Mesodermal cell (in vitro differentiated cells): ENCODE data around the gene SIGLEC1.

Experiments
- H3K27ac ChIP-seq: 2 replicates; pipeline ENCODE4 v1.7.0; 2013; ENCODE audit warnings: mild to moderate bottlenecking, low read depth, low read length, moderate library complexity; ENCODE audit not compliant: severe bottlenecking
- H3K36me3 ChIP-seq: 2 replicates; pipeline ENCODE4 v1.7.1; 2013; ENCODE audit warnings: mild to moderate bottlenecking, low read length, moderate library complexity; ENCODE audit not compliant: control insufficient read depth, insufficient read depth
- H3K4me1 ChIP-seq: one replicate; pipeline ENCODE4 v1.7.1; 2013; ENCODE audit warnings: mild to moderate bottlenecking, low read length; ENCODE audit not compliant: insufficient read depth, control insufficient read depth, poor library complexity, severe bottlenecking
- H3K4me3 ChIP-seq: 2 replicates; pipeline ENCODE4 v1.7.0; 2013; ENCODE audit warnings: low read length, control low read depth, mild to moderate bottlenecking; ENCODE audit not compliant: insufficient read depth, poor library complexity, severe bottlenecking; ENCODE audit errors: extremely low read depth
- H3K9me3 ChIP-seq: 2 replicates; pipeline ENCODE4 v1.7.1; 2013; ENCODE audit warnings: mild to moderate bottlenecking, low read length, moderate library complexity; ENCODE audit not compliant: control insufficient read depth
- WGBS, 2 experiments: methylation state at CpG; one replicate each; pipeline ENCODE4 v1.1.5; 2013; ENCODE audit warnings: missing lambda C conversion rate in 2 of 2; ENCODE audit not compliant: insufficient coverage in 2 of 2; 5-methylcytosine and 5-hydroxymethylcytosine counted together

The SIGLEC1 gene

DNA sequence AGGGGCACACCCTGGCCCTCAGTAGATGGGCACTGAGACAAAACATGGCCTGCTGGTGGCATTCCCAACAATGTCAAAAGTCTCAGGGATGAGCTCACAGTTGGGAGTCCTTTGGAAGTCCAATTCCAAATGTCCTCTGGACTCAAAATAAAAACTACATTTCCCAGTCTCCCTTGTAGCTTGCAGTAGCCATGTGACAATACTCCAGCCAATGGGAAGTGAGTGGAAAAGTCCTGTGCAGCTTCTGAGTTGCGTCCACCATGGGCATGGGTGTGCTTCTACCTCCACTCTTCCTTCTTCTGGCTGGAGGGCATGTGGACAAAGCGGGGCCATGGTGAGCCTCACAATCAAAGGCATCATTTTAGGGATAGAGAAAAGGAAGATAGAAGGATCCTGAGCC lies 24.7 kb downstream of the SIGLEC1 start:
- 80% methylated on average over 1 of the region's 2 CpGs; no CpG with 5 or more reads in 1 of the 2 experiments for WGBS, 2 experiments
- no peaks in the 10 kb centered on the region for H3K9me3 ChIP-seq
- no peaks in the 10 kb centered on the region for H3K36me3 ChIP-seq
- H3K27ac ChIP-seq: no peak overlapping the region
- no peak overlapping the region for H3K4me3 ChIP-seq
- H3K4me1 ChIP-seq: peaks cover 7% of the 10 kb centered on the region

DNA sequence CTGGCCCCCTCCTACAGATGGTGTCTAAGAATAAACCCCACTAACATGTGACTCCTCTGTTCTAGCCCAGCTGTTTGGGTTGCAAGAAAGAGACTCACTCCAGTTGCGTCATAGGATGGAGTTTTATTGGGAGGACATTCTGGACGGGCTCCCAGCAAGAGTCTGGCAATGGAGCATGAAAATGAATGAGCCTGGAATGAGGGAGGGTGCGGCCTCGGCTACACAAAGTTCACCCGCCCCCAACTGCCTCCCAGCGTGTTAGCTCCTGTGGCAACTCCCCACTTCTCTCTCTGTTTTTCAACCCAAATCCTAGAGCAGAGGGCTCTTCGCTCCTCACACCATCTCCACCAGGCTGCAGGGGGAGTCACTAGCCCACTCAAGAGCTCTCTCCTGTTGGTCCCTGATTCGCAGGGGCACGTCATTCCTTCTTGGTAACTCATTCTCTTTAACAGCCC lies 25.5 kb downstream of the SIGLEC1 start:
- Histone ChIP-seq H3K36me3 (no peaks in the 10 kb centered on the region), H3K4me3 (no peak overlapping the region), H3K27ac (peak overlapping the region; percentile 16), H3K4me1 (peaks cover 7% of the 10 kb centered on the region), H3K9me3 (no peaks in the 10 kb centered on the region)
- 78 to 82% methylated on average over 8 to 9 of the region's 9 CpGs for WGBS, 2 experiments

DNA sequence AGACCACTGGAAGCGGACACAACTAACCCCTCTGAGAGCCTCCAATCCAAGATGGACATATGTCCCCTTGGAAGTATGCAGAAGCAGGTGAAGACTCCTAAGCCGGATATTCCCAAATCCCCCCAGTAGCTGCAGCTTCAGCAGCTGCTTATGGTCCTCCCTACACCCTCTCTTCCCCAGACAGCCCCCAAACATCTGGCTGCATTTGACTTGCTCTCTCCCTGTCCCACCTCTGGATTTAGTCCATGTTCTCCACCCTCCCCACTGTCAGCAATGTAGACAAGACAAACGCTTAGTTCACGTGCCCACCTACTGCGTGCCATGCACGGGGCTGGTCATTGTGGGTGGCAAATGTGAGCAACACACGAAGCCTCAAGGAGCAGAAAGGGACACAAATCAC lies 26.0 kb downstream of the SIGLEC1 start:
- H3K36me3 ChIP-seq: no peaks in the 10 kb centered on the region
- no peak overlapping the region for H3K27ac ChIP-seq
- 89 to 94% methylated on average over 7 of the region's 7 CpGs for WGBS, 2 experiments
- H3K9me3 ChIP-seq: no peaks in the 10 kb centered on the region
- H3K4me1 ChIP-seq: peaks cover 7% of the 10 kb centered on the region
- no peak overlapping the region for H3K4me3 ChIP-seq

DNA sequence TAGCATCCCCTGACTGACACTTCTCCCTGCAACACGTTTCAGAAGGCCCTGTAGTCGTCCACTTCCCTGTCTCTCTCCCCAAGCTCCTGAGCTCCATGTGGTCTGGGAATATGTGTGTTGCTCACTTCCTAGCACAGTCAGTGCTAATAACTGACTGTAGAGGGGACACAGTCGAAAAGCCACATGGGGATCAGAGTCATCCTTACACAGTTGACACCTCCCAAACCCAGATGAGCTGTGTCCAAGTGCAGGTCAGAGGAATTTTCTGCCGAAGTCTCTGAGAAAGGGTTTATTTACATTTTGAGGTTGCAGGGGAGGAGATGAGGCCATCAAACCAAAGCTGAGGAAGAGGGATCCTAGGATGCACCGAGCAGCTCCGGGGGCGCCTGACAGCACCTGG lies 27.1 kb downstream of the SIGLEC1 start:
- Histone ChIP-seq H3K27ac (no peak overlapping the region), H3K36me3 (no peaks in the 10 kb centered on the region), H3K9me3 (no peaks in the 10 kb centered on the region), H3K4me3 (no peak overlapping the region), H3K4me1 (peaks cover 14% of the 10 kb centered on the region)
- 78 to 80% methylated on average over 4 to 5 of the region's 7 CpGs for WGBS, 2 experiments

DNA sequence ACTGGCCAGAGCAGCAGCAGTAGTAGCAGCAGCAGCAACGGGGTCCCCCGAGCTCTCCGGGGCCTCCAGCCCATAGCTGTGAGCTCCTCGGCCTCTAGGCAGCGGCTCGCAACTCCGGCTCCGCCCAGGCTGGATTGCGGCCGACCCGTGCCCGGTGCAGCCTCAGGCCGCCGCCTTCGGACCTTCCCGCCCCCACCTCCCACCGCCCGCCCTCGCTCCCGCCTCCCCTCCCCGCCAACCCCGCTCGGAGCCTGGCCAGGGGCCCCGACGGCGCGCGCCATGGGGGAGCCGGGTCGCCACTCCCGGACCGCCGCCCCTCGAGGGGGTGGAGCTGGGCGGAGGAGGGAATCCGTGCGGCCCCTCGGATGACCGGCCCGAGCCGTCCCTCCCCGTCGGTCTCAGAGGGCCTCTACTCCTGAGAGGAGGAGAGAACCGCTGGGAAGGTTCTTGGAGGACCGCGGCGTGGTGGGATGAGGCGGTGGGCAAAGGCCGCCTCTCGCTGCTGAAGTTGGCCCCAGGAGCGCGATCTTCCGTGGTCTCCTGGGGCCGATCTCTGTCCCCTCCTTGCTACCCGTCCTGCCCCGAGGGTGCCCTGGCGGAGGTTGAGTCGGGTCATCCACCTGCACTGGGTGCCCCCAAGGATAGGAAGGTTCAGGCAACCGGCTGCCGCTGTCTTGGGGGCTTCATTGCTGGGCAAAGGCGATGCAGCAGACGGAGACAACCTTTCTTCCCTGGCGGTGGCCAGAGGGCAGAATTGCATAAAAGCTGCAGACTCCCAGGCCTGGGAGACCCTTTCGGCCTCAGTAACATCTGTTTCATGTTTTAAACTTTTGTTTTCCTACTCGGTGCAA lies 30.2 kb downstream of the SIGLEC1 start, which contains the start of gene ADAM33:
TSS of gene ADAM33 (minus strand) at position 80 of the 851 bp plus-strand sequence. CDS start at position 74, 6 bp downstream.
- 19 to 22% methylated on average over 32 to 38 of the region's 65 CpGs for WGBS, 2 experiments
- H3K27ac ChIP-seq: peak within 1 kb of the TSS; percentile 77

DNA sequence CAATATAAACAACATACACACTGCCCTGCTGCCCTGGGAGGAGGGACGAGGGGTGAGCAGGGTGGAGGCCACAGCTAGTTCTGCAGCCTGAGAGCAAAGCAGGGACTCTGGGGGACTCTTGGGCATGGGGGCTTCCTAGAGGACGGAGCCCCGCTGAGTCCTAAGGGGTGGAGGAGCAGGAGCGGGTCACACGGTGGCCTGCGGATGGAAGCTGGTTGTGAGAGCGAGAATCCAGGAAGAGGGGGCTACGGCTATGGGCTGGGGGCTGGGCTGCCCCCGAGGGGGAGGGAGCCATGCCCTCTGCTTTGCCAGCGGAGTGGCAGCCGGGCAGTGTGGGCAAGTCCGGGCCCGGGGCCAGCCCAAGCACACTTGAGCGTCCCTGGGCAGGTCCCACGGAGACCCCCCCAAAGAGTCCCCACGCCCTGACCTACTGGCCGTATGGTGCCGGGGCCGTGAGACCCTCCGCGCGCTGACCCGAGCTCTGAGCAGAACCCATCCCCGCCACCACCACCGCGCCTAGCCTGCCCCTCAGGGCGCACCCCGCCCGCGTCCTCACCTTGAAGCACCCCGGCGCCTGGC lies 31.0 kb downstream of the SIGLEC1 start:
- Histone ChIP-seq H3K27ac (peak overlapping the region; percentile 77), H3K4me3 (peak overlapping the region; percentile 63), H3K9me3 (no peaks in the 10 kb centered on the region), H3K4me1 (peaks cover 32% of the 10 kb centered on the region), H3K36me3 (no peaks in the 10 kb centered on the region)
- WGBS, 2 experiments: 20 to 22% methylated on average over 21 to 31 of the region's 32 CpGs

More for the DNA sequence above, 30.2 kb downstream of the SIGLEC1 start, which contains the start of gene ADAM33:
- Histone ChIP-seq H3K36me3 (no peaks in the 10 kb centered on the region), H3K4me1 (peaks cover 34% of the 10 kb centered on the region), H3K4me3 (peak within 1 kb of the TSS; percentile 63), H3K9me3 (no peaks in the 10 kb centered on the region)

DNA sequence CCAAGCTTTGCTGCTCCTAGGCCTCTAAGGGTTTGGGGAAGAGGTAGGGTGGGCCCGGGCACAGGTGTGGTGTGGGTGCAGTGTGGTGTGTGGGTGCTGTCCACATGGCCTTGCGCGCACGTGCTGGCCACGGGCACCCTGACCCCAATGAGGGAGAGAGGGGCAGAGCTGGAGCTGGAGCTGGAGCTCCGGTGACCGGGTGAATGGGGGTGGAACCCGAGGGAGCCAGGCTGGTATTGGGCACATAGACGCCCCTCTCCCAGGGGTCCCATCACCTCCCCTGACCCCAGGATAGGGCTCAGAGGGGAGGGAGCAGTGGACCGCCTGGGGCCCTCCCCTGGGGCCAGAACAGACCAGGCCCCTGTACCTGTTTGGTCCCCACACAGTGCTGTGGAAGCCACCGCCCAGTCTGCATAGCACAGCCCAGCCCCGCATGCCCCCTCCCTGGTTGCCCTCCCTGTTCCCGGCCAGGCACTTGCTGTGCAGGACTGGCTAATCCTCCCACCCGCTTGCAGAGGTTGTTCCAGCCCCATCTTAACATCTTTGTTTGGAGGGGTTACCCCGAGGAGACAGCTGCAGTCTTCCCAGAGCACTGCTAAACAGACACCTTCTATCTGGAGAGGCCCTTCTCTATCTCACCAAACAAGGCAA lies 31.6 kb downstream of the SIGLEC1 start:
- Histone ChIP-seq H3K4me1 (peaks cover 32% of the 10 kb centered on the region), H3K27ac (peak overlapping the region; percentile 77), H3K36me3 (peaks cover under 1% of the 10 kb centered on the region), H3K4me3 (peak overlapping the region; percentile 63), H3K9me3 (no peaks in the 10 kb centered on the region)
- 53 to 67% methylated on average over 7 to 13 of the region's 15 CpGs for WGBS, 2 experiments

DNA sequence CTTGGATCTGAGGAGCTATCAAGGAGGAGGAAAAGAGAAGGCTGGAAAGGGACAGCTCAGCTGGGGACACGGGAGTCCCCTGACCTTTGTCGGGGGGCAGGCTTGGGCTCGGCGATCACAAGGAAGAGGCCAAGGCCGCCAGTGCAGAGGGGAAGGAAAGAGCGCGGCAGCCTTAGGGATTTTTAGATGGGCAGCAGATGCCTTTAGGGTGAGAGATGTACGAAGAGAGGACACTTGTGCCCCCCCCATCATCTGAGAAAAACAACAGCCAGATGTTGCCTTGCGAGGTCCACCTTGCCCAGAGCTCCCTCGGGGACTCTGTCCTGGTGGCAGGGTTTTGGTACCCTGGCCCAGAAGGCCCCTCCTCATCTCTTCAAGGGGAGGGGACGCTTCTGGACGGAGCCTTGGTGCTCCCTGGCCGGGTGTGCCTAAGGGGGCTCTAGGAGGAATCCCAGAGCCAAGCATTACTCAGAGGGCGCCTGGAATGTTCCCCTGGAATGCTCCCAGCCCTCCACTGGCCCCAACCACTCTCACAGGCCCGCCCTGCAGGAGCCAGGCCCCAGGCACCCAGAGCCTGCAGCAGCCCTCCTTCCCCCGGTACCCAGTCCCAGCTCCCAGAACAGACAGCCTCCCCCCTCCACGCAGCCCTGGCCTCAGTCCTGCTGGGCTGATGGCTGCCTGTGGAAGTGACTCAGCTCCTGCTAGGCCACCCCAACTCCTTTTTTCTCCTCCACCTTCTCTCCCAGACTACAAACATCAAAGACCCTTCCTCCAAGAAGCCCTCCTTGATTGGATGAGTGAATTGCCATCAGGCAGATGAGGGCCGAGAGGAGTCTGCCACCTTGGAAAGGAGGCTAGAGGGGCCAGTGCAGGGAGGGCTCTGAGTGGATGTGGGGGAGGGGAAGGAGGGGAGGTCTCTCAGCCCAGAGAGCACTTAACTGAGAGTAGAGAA lies 32.4 kb downstream of the SIGLEC1 start:
- Histone ChIP-seq H3K36me3 (peaks cover 5% of the 10 kb centered on the region), H3K4me3 (peak overlapping the region; percentile 63), H3K9me3 (no peaks in the 10 kb centered on the region), H3K27ac (peak overlapping the region; percentile 77), H3K4me1 (peaks cover 32% of the 10 kb centered on the region)
- WGBS, 2 experiments: 68 to 69% methylated on average over 7 to 16 of the region's 18 CpGs

DNA sequence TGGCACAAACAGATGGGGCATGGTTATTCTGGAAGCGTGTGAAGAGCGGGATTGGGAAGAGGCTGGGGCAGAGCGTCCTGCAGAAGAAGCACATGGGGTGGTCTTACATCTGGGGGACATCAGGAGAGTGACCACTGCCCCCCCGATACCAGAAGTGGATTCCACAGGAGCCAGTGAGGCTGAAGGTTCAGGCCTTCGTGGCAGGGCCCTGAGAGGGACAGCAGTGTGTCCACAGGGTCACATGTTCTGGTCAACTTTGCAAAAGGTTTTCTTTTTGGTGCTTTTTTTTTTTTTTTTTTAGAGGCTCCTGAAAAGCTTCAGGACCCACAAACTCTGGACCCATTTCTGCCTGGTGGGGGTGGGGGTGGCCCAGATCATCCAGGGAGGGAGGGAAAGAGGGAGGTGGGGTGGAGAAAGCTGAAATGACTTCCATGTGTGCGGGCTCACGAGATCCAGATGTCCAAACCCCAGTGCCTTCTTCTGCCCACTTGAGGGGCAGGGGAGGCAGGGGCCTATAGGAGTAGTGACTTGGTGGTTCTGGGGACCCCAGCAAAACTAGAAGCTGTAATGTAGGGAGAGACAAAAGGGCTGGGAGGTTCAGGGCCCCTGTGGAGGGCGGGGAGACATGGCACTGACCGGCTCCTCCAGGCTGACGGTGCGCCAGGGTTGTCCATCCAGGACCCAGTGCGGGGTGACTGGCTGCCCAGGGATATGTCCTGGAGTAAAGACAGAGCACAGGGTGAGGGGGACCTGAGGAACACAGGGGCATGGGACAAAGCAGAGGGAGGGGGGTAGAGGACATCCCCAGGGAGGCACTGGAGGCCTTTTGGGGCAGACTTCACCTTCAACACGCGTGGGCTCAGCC lies 33.3 kb downstream of the SIGLEC1 start:
- peaks cover 5% of the 10 kb centered on the region for H3K36me3 ChIP-seq
- H3K4me3 ChIP-seq: no peak overlapping the region
- H3K27ac ChIP-seq: peak overlapping the region; percentile 77
- peaks cover 32% of the 10 kb centered on the region for H3K4me1 ChIP-seq
- no peaks in the 10 kb centered on the region for H3K9me3 ChIP-seq
- 92 to 96% methylated on average over 13 of the region's 14 CpGs for WGBS, 2 experiments
